Measurements from ENCODE around the gene ZNF831.

DNA sequence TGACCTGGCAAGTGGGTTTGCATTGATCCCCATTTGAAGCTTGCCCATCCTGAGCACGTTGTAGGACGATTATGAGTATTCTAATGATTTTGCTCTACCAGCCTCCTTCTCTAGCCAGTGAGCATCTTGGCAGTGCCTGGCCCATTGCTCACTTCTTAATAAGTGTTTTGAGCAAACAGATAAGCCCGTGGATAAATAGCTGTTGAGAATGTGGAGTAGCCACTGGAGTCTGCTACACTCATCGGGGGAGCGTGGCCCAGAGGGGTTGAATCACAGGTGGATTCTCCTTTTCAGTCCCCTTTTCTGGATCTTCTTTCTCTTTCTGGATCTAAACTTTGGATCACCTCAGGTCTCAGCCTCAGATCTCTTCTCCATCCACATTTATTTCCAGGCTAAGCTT, 120.8 kb downstream of the ZNF831 start:
- no peak for TF ChIP-seq POLR2A (IDR thresholded peaks at IDR 0.05)
- TF ChIP-seq, protein P1, sequence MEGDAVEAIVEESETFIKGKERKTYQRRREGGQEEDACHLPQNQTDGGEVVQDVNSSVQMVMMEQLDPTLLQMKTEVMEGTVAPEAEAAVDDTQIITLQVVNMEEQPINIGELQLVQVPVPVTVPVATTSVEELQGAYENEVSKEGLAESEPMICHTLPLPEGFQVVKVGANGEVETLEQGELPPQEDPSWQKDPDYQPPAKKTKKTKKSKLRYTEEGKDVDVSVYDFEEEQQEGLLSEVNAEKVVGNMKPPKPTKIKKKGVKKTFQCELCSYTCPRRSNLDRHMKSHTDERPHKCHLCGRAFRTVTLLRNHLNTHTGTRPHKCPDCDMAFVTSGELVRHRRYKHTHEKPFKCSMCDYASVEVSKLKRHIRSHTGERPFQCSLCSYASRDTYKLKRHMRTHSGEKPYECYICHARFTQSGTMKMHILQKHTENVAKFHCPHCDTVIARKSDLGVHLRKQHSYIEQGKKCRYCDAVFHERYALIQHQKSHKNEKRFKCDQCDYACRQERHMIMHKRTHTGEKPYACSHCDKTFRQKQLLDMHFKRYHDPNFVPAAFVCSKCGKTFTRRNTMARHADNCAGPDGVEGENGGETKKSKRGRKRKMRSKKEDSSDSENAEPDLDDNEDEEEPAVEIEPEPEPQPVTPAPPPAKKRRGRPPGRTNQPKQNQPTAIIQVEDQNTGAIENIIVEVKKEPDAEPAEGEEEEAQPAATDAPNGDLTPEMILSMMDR (IDR thresholded peaks at IDR 0.05): no peak

Data from tibial nerve (tissue), 3 donors.